ENCODE measurements around the gene CEMP1. TPM values are rescaled to one million over a fixed set of nuclear protein-coding genes. Genes with fewer than 3 reads are reported as not detected.

The CEMP1 gene
- total and polyA plus RNA-seq, 2 experiments from 2014 or later, result 0.31 to 7.5 TPM

GRCh38 chr16:2485811-2486507 lies 45.2 kb downstream of the CEMP1 start:
- Mint-ChIP-seq H3K4me3 (no peak overlapping the region), H3K27ac (no peak overlapping the region), H3K9me3 (no peaks in the 10 kb centered on the region), H3K27me3 (ENCODE audit: insufficient read depth, low read depth, poor library complexity) (peaks cover 18% of the 10 kb centered on the region), H3K36me3 (ENCODE audit: low read depth) (no peaks in the 10 kb centered on the region; the same call in 1 of the 3 replicates), H3K4me1 (peaks cover 20% of the 10 kb centered on the region)
- H3K9me2 ChIP-seq (ENCODE audit: insufficient read depth), result no peaks in the 10 kb centered on the region
- H3K4me1 ChIP-seq (ENCODE audit: insufficient read depth), result no peaks in the 10 kb centered on the region
- no peak overlapping the region for H3K27ac ChIP-seq (ENCODE audit: low read depth)
- TF ChIP-seq STAT1 (IDR thresholded peaks at IDR 0.05; ENCODE audit: unreplicated experiment) (no peak), JUNB (IDR thresholded peaks at IDR 0.05; ENCODE audit: unreplicated experiment) (no peak), POLR2AphosphoS5 (IDR thresholded peaks at IDR 0.05; ENCODE audit: low read depth) (no peak), ZNF331 (CRISPR knock-in tag; IDR thresholded peaks at IDR 0.05; ENCODE audit: low read depth) (no peak), ETS1 (IDR thresholded peaks at IDR 0.05) (no peak), REST (IDR thresholded peaks at IDR 0.05; ENCODE audit: unreplicated experiment) (no peak), ZNF114 (CRISPR knock-in tag; IDR thresholded peaks at IDR 0.05) (no peak), NANOG (IDR thresholded peaks at IDR 0.05; ENCODE audit: borderline replicate concordance) (no peak), EZH2phosphoT487 (IDR thresholded peaks at IDR 0.05; ENCODE audit: unreplicated experiment) (no peak), EZH2 (IDR thresholded peaks at IDR 0.05; ENCODE audit: low read depth, unreplicated experiment) (no peak), CREB1 (CRISPR knock-in tag; IDR thresholded peaks at IDR 0.05; ENCODE audit: low read depth) (no peak)
- TF ChIP-seq, protein P1, sequence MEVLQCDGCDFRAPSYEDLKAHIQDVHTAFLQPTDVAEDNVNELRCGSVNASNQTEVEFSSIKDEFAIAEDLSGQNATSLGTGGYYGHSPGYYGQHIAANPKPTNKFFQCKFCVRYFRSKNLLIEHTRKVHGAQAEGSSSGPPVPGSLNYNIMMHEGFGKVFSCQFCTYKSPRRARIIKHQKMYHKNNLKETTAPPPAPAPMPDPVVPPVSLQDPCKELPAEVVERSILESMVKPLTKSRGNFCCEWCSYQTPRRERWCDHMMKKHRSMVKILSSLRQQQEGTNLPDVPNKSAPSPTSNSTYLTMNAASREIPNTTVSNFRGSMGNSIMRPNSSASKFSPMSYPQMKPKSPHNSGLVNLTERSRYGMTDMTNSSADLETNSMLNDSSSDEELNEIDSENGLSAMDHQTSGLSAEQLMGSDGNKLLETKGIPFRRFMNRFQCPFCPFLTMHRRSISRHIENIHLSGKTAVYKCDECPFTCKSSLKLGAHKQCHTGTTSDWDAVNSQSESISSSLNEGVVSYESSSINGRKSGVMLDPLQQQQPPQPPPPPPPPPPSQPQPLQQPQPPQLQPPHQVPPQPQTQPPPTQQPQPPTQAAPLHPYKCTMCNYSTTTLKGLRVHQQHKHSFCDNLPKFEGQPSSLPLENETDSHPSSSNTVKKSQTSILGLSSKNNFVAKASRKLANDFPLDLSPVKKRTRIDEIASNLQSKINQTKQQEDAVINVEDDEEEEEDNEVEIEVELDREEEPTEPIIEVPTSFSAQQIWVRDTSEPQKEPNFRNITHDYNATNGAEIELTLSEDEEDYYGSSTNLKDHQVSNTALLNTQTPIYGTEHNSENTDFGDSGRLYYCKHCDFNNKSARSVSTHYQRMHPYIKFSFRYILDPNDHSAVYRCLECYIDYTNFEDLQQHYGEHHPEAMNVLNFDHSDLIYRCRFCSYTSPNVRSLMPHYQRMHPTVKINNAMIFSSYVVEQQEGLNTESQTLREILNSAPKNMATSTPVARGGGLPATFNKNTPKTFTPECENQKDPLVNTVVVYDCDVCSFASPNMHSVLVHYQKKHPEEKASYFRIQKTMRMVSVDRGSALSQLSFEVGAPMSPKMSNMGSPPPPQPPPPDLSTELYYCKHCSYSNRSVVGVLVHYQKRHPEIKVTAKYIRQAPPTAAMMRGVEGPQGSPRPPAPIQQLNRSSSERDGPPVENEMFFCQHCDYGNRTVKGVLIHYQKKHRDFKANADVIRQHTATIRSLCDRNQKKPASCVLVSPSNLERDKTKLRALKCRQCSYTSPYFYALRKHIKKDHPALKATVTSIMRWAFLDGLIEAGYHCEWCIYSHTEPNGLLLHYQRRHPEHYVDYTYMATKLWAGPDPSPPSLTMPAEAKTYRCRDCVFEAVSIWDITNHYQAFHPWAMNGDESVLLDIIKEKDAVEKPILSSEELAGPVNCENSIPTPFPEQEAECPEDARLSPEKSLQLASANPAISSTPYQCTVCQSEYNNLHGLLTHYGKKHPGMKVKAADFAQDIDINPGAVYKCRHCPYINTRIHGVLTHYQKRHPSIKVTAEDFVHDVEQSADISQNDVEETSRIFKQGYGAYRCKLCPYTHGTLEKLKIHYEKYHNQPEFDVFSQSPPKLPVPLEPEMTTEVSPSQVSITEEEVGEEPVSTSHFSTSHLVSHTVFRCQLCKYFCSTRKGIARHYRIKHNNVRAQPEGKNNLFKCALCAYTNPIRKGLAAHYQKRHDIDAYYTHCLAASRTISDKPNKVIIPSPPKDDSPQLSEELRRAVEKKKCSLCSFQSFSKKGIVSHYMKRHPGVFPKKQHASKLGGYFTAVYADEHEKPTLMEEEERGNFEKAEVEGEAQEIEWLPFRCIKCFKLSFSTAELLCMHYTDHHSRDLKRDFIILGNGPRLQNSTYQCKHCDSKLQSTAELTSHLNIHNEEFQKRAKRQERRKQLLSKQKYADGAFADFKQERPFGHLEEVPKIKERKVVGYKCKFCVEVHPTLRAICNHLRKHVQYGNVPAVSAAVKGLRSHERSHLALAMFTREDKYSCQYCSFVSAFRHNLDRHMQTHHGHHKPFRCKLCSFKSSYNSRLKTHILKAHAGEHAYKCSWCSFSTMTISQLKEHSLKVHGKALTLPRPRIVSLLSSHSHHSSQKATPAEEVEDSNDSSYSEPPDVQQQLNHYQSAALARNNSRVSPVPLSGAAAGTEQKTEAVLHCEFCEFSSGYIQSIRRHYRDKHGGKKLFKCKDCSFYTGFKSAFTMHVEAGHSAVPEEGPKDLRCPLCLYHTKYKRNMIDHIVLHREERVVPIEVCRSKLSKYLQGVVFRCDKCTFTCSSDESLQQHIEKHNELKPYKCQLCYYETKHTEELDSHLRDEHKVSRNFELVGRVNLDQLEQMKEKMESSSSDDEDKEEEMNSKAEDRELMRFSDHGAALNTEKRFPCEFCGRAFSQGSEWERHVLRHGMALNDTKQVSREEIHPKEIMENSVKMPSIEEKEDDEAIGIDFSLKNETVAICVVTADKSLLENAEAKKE (CRISPR knock-in tag; IDR thresholded peaks at IDR 0.05), result no peak
- TF ChIP-seq, protein P2, sequence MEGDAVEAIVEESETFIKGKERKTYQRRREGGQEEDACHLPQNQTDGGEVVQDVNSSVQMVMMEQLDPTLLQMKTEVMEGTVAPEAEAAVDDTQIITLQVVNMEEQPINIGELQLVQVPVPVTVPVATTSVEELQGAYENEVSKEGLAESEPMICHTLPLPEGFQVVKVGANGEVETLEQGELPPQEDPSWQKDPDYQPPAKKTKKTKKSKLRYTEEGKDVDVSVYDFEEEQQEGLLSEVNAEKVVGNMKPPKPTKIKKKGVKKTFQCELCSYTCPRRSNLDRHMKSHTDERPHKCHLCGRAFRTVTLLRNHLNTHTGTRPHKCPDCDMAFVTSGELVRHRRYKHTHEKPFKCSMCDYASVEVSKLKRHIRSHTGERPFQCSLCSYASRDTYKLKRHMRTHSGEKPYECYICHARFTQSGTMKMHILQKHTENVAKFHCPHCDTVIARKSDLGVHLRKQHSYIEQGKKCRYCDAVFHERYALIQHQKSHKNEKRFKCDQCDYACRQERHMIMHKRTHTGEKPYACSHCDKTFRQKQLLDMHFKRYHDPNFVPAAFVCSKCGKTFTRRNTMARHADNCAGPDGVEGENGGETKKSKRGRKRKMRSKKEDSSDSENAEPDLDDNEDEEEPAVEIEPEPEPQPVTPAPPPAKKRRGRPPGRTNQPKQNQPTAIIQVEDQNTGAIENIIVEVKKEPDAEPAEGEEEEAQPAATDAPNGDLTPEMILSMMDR (conservative IDR thresholded peaks at IDR 0.05; ENCODE audit: low read depth in 2 of 2), result no peak
- no peaks in the 10 kb centered on the region for H3F3A ChIP-seq (replicated peaks; ENCODE audit: low read depth)
- 0 out of 2 replicates have a peak, but pooled peaks cover 6% of the 10 kb centered on the region for H3K79me2 ChIP-seq (replicated peaks; ENCODE audit: insufficient read depth)
- no peaks in the 10 kb centered on the region for H3K27me3 ChIP-seq (ENCODE audit: insufficient read depth)
- H4K20me1 ChIP-seq (replicated peaks; ENCODE audit: insufficient read depth), result no peaks in the 10 kb centered on the region; the same call in 1 of the 2 replicates
- H3K36me3 ChIP-seq (ENCODE audit: insufficient read depth), result no peaks in the 10 kb centered on the region
- DNase-seq (ENCODE audit: low spot score) (no peak), ATAC-seq (no peak)
- H2AFZ ChIP-seq, result no peak overlapping the region
- H3K4me3 ChIP-seq, result no peak overlapping the region
- H3K4me2 ChIP-seq, result no peak overlapping the region

All from GM23338 (cell line).